ENCODE measurements around the gene GTPBP3.
"Not testable (repeated sequence)": the region's sequence is repeated elsewhere in the genome, so short reads cannot be mapped to it uniquely, and the experiment has no call there.

The GTPBP3 gene

GRCh38 chr19:17336872-17337674 lies at the start of gene GTPBP3:
GTPBP3 (plus strand) TSS chr19:17337553; CDS start chr19:17337612, 59 bp downstream.
- peak; percentile 95 for DNase-seq (ENCODE audit: low read depth, low spot score)
- H3K27ac ChIP-seq, result peak within 1 kb of the TSS; percentile 95

- DNase-seq (ENCODE audit: low read depth, low spot score), result no peak
- H3K27ac ChIP-seq, result no peak overlapping the region
Measured at GRCh38 chr19:17289489-17289888, 47.9 kb upstream of the GTPBP3 start.

GRCh38 chr19:17292301-17293074 lies 44.9 kb upstream of the GTPBP3 start:
- no peak for DNase-seq (ENCODE audit: low read depth, low spot score)
- H3K27ac ChIP-seq, result peak overlapping the region; percentile 41

GRCh38 chr19:17293605-17294004 lies 43.7 kb upstream of the GTPBP3 start:
- H3K27ac ChIP-seq, result no peak overlapping the region
- DNase-seq (ENCODE audit: low read depth, low spot score), result no peak

- H3K27ac ChIP-seq, result no peak overlapping the region
- DNase-seq (ENCODE audit: low read depth, low spot score), result no peak
Measured at GRCh38 chr19:17294051-17294891, 43.1 kb upstream of the GTPBP3 start.

- DNase-seq (ENCODE audit: low read depth, low spot score), result not testable (repeated sequence)
- peak overlapping the region; percentile 74 for H3K27ac ChIP-seq
Measured at GRCh38 chr19:17295551-17295950, 41.8 kb upstream of the GTPBP3 start.

- peak overlapping the region; percentile 74 for H3K27ac ChIP-seq
- DNase-seq (ENCODE audit: low read depth, low spot score), result no peak
Measured at GRCh38 chr19:17296273-17296672, 41.1 kb upstream of the GTPBP3 start.

GRCh38 chr19:17296976-17297375 lies 40.4 kb upstream of the GTPBP3 start:
- peak overlapping the region; percentile 74 for H3K27ac ChIP-seq
- DNase-seq (ENCODE audit: low read depth, low spot score), result no peak

- H3K27ac ChIP-seq, result no peak overlapping the region
- no peak for DNase-seq (ENCODE audit: low read depth, low spot score)
Measured at GRCh38 chr19:17300992-17301619, 36.2 kb upstream of the GTPBP3 start.

GRCh38 chr19:17302391-17303166 lies 34.8 kb upstream of the GTPBP3 start:
- H3K27ac ChIP-seq, result peak overlapping the region; percentile 81
- DNase-seq (ENCODE audit: low read depth, low spot score), result no peak

GRCh38 chr19:17303167-17303939 lies 34.0 kb upstream of the GTPBP3 start, which contains the start of gene ABHD8:
ABHD8 (minus strand) TSS chr19:17303425; CDS start chr19:17301616, 1,809 bp downstream.
- peak within 1 kb of the TSS; percentile 81 for H3K27ac ChIP-seq

GRCh38 chr19:17303940-17304267 lies 33.4 kb upstream of the GTPBP3 start:
- peak overlapping the region; percentile 81 for H3K27ac ChIP-seq
- no peak for DNase-seq (ENCODE audit: low read depth, low spot score)

More at GRCh38 chr19:17303167-17303939, 34.0 kb upstream of the GTPBP3 start, which contains the start of gene ABHD8:
- DNase-seq (ENCODE audit: low read depth, low spot score), result peak; percentile 68

GRCh38 chr19:17304386-17305215 lies 32.8 kb upstream of the GTPBP3 start:
- peak overlapping the region; percentile 81 for H3K27ac ChIP-seq
- no peak for DNase-seq (ENCODE audit: low read depth, low spot score)

GRCh38 chr19:17305216-17305516 lies 32.2 kb upstream of the GTPBP3 start:
- DNase-seq (ENCODE audit: low read depth, low spot score), result no peak
- peak overlapping the region; percentile 81 for H3K27ac ChIP-seq

GRCh38 chr19:17305517-17306284 lies 31.7 kb upstream of the GTPBP3 start, which contains the start of gene MRPL34:
MRPL34 (plus strand) TSS chr19:17305872; CDS start chr19:17305893, 21 bp downstream.
- peak; percentile 98 for DNase-seq (ENCODE audit: low read depth, low spot score)

GRCh38 chr19:17306285-17306714 lies 31.1 kb upstream of the GTPBP3 start:
- peak overlapping the region; percentile 81 for H3K27ac ChIP-seq
- DNase-seq (ENCODE audit: low read depth, low spot score), result no peak

More at GRCh38 chr19:17305517-17306284, 31.7 kb upstream of the GTPBP3 start, which contains the start of gene MRPL34:
- H3K27ac ChIP-seq, result peak within 1 kb of the TSS; percentile 81
